GM10248 (cell line): ENCODE measurements around the gene FEZF1.

ENCODE experiments used
- CTCF ChIA-PET: fragments of 300-600 bp; sonication (Branson Sonifier 250); formaldehyde crosslinking; extraction: SDS; loops from one replicate; lab custom pipeline; 2021; ENCODE audit warnings: antibody characterized with exemption; lab: Yijun Ruan, JAX
- POLR2A ChIA-PET: fragments of 350-650 bp; sonication (Branson Sonifier 250); formaldehyde crosslinking; extraction: SDS; loops from one replicate; lab custom pipeline; 2020; ENCODE audit warnings: antibody characterized with exemption; lab: Yijun Ruan, JAX
- DNase-seq: peaks from one replicate; pipeline ENCODE4 v3.0.0; 2012; ENCODE audit errors: extremely low spot score
- TF ChIP-seq, protein P1 (sequence below): IDR thresholded peaks from 2 replicates; pipeline ENCODE4 v1.5.1; 2012; ENCODE audit warnings: mild to moderate bottlenecking, low read depth; ENCODE audit errors: extremely low read depth, missing control alignments, control extremely low read depth

Gene FEZF1

GRCh38 chr7:122261016-122261415, 43.5 kb downstream of the FEZF1 start:
- POLR2A ChIA-PET = no interaction called here
- CTCF ChIA-PET = no interaction called here
- TF ChIP-seq, protein P1, sequence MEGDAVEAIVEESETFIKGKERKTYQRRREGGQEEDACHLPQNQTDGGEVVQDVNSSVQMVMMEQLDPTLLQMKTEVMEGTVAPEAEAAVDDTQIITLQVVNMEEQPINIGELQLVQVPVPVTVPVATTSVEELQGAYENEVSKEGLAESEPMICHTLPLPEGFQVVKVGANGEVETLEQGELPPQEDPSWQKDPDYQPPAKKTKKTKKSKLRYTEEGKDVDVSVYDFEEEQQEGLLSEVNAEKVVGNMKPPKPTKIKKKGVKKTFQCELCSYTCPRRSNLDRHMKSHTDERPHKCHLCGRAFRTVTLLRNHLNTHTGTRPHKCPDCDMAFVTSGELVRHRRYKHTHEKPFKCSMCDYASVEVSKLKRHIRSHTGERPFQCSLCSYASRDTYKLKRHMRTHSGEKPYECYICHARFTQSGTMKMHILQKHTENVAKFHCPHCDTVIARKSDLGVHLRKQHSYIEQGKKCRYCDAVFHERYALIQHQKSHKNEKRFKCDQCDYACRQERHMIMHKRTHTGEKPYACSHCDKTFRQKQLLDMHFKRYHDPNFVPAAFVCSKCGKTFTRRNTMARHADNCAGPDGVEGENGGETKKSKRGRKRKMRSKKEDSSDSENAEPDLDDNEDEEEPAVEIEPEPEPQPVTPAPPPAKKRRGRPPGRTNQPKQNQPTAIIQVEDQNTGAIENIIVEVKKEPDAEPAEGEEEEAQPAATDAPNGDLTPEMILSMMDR = no peak
- no peak for DNase-seq

- no peak for DNase-seq
- ChIA-PET POLR2A (no interaction called here), CTCF (no interaction called here)
- TF ChIP-seq, protein P1 = no peak
Measured at GRCh38 chr7:122260336-122260735, 44.2 kb downstream of the FEZF1 start.

- POLR2A ChIA-PET = no interaction called here
- TF ChIP-seq, protein P1 = no peak
- CTCF ChIA-PET = no interaction called here
Measured at GRCh38 chr7:122258971-122259370, 45.6 kb downstream of the FEZF1 start.

DNA sequence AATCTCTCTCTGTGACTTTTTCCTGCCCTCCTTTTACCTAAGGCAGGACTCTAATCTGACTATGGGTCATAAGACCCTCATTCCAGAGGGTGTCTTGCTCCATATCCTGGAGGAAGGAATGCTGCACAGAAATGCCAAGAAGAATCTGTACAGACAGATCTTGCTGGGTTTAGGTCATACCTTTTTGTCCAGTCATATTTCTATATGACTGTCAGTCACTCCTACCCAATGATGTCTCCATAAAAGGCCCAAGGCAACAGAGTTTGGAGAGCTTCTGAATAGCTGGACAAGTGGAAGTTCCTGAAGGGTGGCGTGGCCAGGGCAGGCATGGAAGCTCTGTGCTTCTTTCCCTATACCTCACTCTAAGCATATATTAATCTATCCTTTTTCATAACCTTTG, 47.5 kb downstream of the FEZF1 start:
- ChIA-PET POLR2A (no interaction called here), CTCF (no interaction called here)
- no peak for DNase-seq
- TF ChIP-seq, protein P1 = no peak

More at GRCh38 chr7:122258971-122259370, 45.6 kb downstream of the FEZF1 start:
- DNase-seq = no peak

GRCh38 chr7:122256046-122256445, 48.5 kb downstream of the FEZF1 start:
- TF ChIP-seq, protein P1 = no peak
- DNase-seq = no peak
- CTCF ChIA-PET = no interaction called here
- POLR2A ChIA-PET = no interaction called here

- DNase-seq = no peak
- TF ChIP-seq, protein P1 = no peak
- CTCF ChIA-PET = no interaction called here
- POLR2A ChIA-PET = no interaction called here
Measured at GRCh38 chr7:122255454-122255853, 49.1 kb downstream of the FEZF1 start.
